KG1 (cell line): ENCODE data around the gene PHKA1.
A peak's percentile ranks its signal among the peaks of the same experiment; 100 is the strongest.
"Not testable (repeated sequence)": the region's sequence is repeated elsewhere in the genome, so short reads cannot be mapped to it uniquely, and the experiment has no call there.

Source experiments
- DNase-seq: peaks from one replicate; lab custom pipeline; 2025; lab: John Stamatoyannopoulos, UW

PHKA1 gene

DNA sequence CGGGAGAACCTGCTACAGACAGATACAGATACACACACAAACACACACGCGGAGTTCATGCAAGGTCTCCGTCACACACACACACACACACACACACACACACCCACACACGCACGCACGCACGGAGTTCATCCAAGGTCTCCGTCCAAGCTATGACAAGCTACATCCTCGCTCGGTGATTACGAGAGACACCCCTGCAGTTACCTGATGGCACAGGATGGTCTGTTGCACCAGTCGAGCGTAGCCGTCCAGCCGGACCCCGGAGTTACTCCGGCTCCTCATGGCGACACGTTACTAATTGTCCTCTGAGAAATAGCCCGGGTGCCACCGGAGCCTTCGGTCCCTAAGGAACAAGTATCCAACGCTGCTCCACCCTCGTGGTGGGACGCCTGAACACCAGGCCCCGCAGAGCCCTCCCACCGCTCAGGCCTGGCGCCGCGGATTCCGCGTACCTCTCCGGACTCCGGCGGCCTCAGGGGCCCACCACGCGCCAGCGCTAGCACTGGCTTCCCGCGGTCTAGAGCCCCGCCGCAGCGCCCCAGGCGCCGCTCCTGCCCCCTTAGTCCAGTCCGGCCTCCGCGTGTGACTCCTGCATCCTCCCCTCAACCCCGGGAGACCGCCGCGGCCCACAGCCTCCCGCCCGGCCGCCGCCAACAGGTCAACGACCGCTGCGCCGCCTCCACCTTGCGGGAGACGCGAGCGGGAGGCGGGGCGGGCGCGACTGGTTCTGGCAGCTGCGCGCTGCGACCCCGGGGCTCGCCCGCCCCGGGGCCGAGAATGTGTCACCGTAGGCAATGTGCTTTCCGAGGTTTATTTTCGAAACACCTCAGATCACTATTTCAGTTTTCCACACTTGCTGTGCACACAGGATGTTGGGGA, at the start of gene PHKA1:
TSS of gene PHKA1 (minus strand) at position 708 of the 879 bp plus-strand sequence. CDS start at position 282, 426 bp downstream.
- DNase-seq = peak; percentile 6

- not testable (repeated sequence) for DNase-seq
Measured at GRCh38 chrX:72760454-72760853, 46.3 kb upstream of the PHKA1 start.

GRCh38 chrX:72748545-72748944, 34.4 kb upstream of the PHKA1 start:
- not testable (repeated sequence) for DNase-seq

- not testable (repeated sequence) for DNase-seq
Measured at GRCh38 chrX:72745546-72745945, 31.4 kb upstream of the PHKA1 start.

GRCh38 chrX:72735561-72735960, 21.5 kb upstream of the PHKA1 start:
- DNase-seq = no peak

GRCh38 chrX:72733636-72734035, 19.5 kb upstream of the PHKA1 start:
- DNase-seq = not testable (repeated sequence)

DNA sequence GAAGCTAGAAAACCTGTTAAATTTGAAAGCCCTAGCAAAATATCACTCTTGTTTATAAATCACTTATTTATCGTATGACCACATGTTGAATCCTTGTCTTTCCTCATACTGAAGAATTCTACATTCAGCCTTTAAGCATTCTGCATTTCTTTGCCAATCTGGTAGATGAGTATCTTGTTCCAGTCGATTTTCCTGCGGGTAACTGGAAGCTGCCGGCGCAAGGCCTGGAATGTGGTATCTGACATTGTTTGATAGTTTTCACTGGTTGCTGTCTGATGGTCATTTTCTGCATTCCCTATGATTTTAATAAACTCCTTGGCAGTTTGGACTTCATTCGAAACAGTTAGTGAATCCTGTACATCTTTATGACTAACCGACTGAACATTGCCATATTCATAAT, 13.7 kb upstream of the PHKA1 start:
- no peak for DNase-seq

GRCh38 chrX:72716766-72717165, 2.7 kb upstream of the PHKA1 start:
- DNase-seq = no peak

DNA sequence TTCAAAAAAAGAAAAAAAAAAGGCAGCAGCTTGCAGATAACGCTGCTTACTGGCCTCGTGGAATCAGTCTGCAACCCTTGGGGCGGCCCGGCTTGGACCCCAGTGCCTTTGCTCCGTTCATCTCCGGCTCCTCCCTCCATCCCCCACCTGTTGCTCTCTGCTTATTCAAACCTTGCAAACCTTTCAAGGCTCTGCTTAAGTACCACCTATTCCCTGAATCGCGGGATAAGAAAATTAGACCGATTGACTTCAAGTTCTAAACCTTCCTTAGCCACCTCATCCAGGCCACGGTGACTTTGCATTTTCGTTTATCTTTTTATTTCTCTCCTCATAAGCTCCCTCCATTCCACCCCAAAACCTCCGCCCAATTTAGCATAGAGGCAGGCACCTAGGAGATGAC, 1.4 kb upstream of the PHKA1 start:
- no peak for DNase-seq

GRCh38 chrX:72714478-72714916, 391 bp upstream of the PHKA1 start:
- DNase-seq = no peak

DNA sequence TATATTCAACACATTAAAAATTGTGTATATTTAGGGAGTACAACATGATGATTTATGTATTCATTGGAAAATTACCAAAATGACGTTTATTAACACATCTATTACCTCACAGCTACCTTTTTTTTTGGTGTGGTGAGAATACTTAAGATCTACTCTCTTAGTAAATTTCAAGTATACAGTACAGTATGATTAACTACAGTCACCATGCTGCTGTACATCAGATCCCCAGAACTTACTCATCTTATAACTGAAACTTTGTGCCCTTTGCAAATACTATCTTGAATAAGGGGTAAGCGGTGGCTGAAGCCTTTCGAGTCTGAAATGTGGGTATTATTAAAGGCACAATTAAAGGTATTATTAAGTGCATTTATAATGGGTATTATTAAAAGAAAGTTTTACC, 976 bp downstream of the PHKA1 start:
- DNase-seq = no peak

GRCh38 chrX:72712094-72712755, 1.9 kb downstream of the PHKA1 start:
- DNase-seq = peak; percentile 2

- DNase-seq = no peak
Measured at GRCh38 chrX:72705814-72706213, 8.3 kb downstream of the PHKA1 start.

- no peak for DNase-seq
Measured at GRCh38 chrX:72705111-72705510, 9.0 kb downstream of the PHKA1 start.

DNA sequence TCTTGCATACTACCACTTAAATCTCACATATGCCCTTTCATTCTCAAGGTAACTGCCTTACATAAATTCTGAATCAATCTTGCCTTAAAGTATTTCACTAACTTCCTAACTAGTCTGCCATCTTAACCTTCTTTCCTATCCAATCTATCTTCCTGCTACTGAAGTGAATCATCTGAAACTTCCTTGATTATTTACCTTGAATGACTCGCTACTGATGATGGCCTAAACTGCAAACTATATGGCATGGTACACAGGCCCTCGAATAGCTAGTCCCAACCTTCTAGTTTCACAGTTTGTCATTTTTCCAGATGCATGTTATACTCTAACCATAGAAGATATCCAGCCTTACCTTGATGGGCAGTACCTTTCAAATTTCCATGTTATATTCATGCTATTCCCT, 19.9 kb downstream of the PHKA1 start:
- no peak for DNase-seq

GRCh38 chrX:72693477-72693876, 20.6 kb downstream of the PHKA1 start:
- DNase-seq = no peak

GRCh38 chrX:72687396-72687795, 26.7 kb downstream of the PHKA1 start:
- DNase-seq = peak; percentile 1

GRCh38 chrX:72685810-72686456, 28.2 kb downstream of the PHKA1 start:
- no peak for DNase-seq

DNA sequence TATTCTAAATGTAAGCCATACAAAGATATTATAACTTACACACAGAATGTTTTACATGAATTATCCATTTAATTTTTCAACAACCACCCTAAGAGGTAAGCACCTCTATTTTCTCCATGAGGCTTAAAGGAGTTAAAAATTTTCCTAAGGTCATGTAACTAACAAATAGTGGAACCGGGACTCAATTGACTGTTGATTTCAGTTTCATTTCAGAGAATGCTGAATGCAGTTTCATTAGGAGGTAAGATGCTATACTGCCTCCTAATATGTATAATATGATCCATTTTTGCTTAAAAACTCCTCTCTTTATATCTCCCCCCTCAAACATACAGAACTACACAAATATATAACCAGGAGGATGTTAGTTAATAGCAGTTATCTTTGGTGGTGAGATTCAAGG, 29.1 kb downstream of the PHKA1 start:
- no peak for DNase-seq

DNA sequence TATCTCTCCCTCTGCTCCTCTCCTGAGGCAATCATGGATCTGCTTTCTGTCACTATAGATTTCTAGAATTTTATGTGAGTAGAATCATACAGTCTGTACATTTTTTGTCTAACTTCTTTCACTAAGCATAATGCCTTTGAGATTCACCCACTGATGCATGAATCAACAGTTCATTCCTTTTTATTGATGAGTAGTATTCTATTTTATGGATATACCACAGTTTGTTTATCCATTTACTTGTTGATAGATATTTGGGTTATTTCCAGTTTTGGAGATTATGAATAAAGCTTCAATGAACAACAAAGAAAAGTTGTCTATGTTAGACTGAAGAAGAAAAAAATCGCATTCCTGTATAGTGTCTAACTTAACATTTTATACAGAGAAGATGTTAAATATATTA, 30.5 kb downstream of the PHKA1 start:
- DNase-seq = no peak

GRCh38 chrX:72676465-72676864, 37.6 kb downstream of the PHKA1 start:
- DNase-seq = no peak

DNA sequence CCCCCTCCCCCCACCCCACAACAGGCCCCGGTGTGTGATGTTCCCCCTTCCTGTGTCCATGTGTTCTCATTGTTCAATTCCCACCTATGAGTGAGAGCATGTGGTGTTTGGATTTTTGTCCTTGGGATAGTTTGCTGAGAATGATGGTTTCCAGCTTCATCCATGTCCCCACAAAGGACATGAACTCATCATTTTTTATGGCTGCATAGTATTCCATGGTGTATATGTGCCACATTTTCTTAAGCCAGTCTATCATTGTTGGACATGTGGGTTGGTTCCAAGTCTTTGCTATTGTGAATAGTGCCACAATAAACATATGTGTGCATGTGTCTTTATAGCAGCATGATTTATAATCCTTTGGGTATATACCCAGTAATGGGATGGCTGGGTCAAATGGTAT, 40.2 kb downstream of the PHKA1 start:
- DNase-seq = not testable (repeated sequence)

GRCh38 chrX:72669508-72669907, 44.6 kb downstream of the PHKA1 start:
- not testable (repeated sequence) for DNase-seq
